SK-N-SH (cell line): ENCODE measurements around the gene SOX9. TPM values are rescaled to one million over a fixed set of nuclear protein-coding genes. Genes with fewer than 3 reads are reported as not detected.

Experiments used
- CTCF ChIA-PET: fragments of 300-600, 350-600 bp; formaldehyde crosslinking; extraction: SDS; loops from one replicate; lab custom pipeline; 2021; lab: Yijun Ruan, JAX
- POLR2A ChIA-PET: fragments of 350-600 bp; sonication (Branson Sonifier 250); formaldehyde crosslinking; extraction: SDS; loops from one replicate; lab custom pipeline; 2020; ENCODE audit warnings: antibody characterized with exemption, inconsistent platforms; lab: Yijun Ruan, JAX
- DNase-seq: peaks from one replicate; pipeline ENCODE4 v3.0.0; 2012
- H2AFZ ChIP-seq: fragments of 200-600 bp; sonication (generic); 2 replicates; pipeline ENCODE4 v1.8.1; 2016; ENCODE audit warnings: antibody characterized with exemption, mild to moderate bottlenecking, low read depth
- H3F3A ChIP-seq: fragments of 200-600 bp; sonication (generic); replicated peaks from 2 replicates; pipeline ENCODE3; 2016; ENCODE audit warnings: antibody characterized with exemption, mild to moderate bottlenecking; ENCODE audit not compliant: insufficient read depth
- H3K27ac ChIP-seq, 2 experiments: fragments of 200-500 bp in 1 of 2; fragments of 200-600 bp in 1 of 2; sonication (Bioruptor generic) in 1 of 2; sonication (generic), shearing (Covaris generic) in 1 of 2; 2 replicates each; pipeline versions ENCODE4 v1.5.1 to v1.6.1; 2014 to 2016; ENCODE audit warnings: low read depth in 2 of 2, inconsistent platforms in 1 of 2, low read length in 1 of 2, mild to moderate bottlenecking in 1 of 2, mixed read lengths in 1 of 2
- H3K27me3 ChIP-seq: fragments of 200-600 bp; sonication (generic), shearing (Covaris generic); 2 replicates; pipeline ENCODE4 v1.6.1; 2016; ENCODE audit warnings: mixed run types; ENCODE audit not compliant: insufficient read depth
- H3K36me3 ChIP-seq, 2 experiments: fragments of 200-500 bp in 1 of 2; fragments of 200-600 bp in 1 of 2; sonication (Bioruptor generic) in 1 of 2; sonication (generic) in 1 of 2; replicated peaks in 1 of 2; 2 replicates each; pipeline versions ENCODE3 to v1.5.1; 2014 to 2016; ENCODE audit warnings: low read length in 1 of 2, mild to moderate bottlenecking in 1 of 2; ENCODE audit not compliant: insufficient read depth in 2 of 2, control insufficient read depth in 1 of 2
- H3K4me1 ChIP-seq, 2 experiments: fragments of 200-500 bp in 1 of 2; fragments of 200-600 bp in 1 of 2; sonication (Bioruptor generic) in 1 of 2; sonication (generic), shearing (Covaris generic) in 1 of 2; 2 replicates each; pipeline versions ENCODE4 v1.5.1 to v1.6.1; 2014 to 2016; ENCODE audit warnings: low read depth in 1 of 2, low read length in 1 of 2, mixed run types in 1 of 2; ENCODE audit not compliant: insufficient read depth in 2 of 2, control insufficient read depth in 1 of 2
- H3K4me2 ChIP-seq: fragments of 200-600 bp; sonication (generic), shearing (Covaris generic); 2 replicates; pipeline ENCODE4 v1.6.1; 2017; ENCODE audit warnings: mixed run types
- H3K4me3 ChIP-seq, 2 experiments: fragments of 200-500 bp in 1 of 2; fragments of 200-600 bp in 1 of 2; sonication (Bioruptor generic) in 1 of 2; sonication (generic), shearing (Covaris generic) in 1 of 2; 2 replicates each; pipeline versions ENCODE4 v1.5.1 to v1.8.1; 2014 to 2016; ENCODE audit warnings: low read depth in 2 of 2, inconsistent platforms in 1 of 2, low read length in 1 of 2, mild to moderate bottlenecking in 1 of 2, mixed read lengths in 1 of 2, moderate library complexity in 1 of 2
- H3K79me2 ChIP-seq: fragments of 200-600 bp; sonication (generic); 2 replicates; pipeline ENCODE4 v1.8.1; 2017; ENCODE audit warnings: mild to moderate bottlenecking; ENCODE audit not compliant: insufficient read depth
- H3K9ac ChIP-seq: fragments of 200-600 bp; sonication (generic); 2 replicates; pipeline ENCODE4 v1.6.1; 2017; ENCODE audit warnings: mixed run types
- H3K9me2 ChIP-seq: fragments of 200-600 bp; sonication (generic); 2 replicates; pipeline ENCODE4 v1.6.1; 2017; ENCODE audit warnings: mixed run types
- H3K9me3 ChIP-seq: fragments of 200-600 bp; sonication (generic); 2 replicates; pipeline ENCODE4 v1.6.1; 2017; ENCODE audit warnings: mixed run types, mild to moderate bottlenecking, moderate library complexity
- H4K20me1 ChIP-seq: fragments of 200-600 bp; sonication (generic); 2 replicates; pipeline ENCODE4 v1.6.1; 2017; ENCODE audit warnings: mild to moderate bottlenecking, mixed run types; ENCODE audit not compliant: insufficient read depth
- ELF1 ChIP-seq: IDR thresholded peaks from 2 replicates; pipeline ENCODE4 v1.4.0; 2012
- EZH2phosphoT487 ChIP-seq: fragments of 200-600 bp; sonication (generic); IDR thresholded peaks from 2 replicates; pipeline ENCODE4 v1.6.1; 2017; ENCODE audit warnings: low read depth, mixed run types, mild to moderate bottlenecking, antibody characterized with exemption, moderate library complexity, borderline replicate concordance
- FOXJ3 ChIP-seq: sonication (generic); formaldehyde crosslinking; IDR thresholded peaks from 2 replicates; pipeline ENCODE4 v1.5.1; 2020; ENCODE audit warnings: mild to moderate bottlenecking, missing genetic modification reagents
- FOXM1 ChIP-seq: IDR thresholded peaks from 2 replicates; pipeline ENCODE4 v1.4.0; 2012; ENCODE audit warnings: low read depth, mild to moderate bottlenecking
- GABPA ChIP-seq: IDR thresholded peaks from 2 replicates; pipeline ENCODE4 v1.4.0; 2012; ENCODE audit warnings: low read depth, mild to moderate bottlenecking
- GATA2 ChIP-seq: sonication (generic); formaldehyde crosslinking; IDR thresholded peaks from 2 replicates; pipeline ENCODE4 v1.5.0; 2020; ENCODE audit warnings: mild to moderate bottlenecking, missing genetic modification reagents
- JUND ChIP-seq: IDR thresholded peaks from 2 replicates; pipeline ENCODE4 v1.4.0; 2012
- MAX ChIP-seq: IDR thresholded peaks from 2 replicates; pipeline ENCODE4 v1.4.0; 2012; ENCODE audit warnings: low read depth
- MEF2A ChIP-seq: IDR thresholded peaks from 2 replicates; pipeline ENCODE4 v1.4.0; 2012; ENCODE audit warnings: low read depth, borderline replicate concordance
- MXI1 ChIP-seq: IDR thresholded peaks from 2 replicates; pipeline ENCODE4 v1.6.1; 2012; ENCODE audit warnings: mild to moderate bottlenecking, low read depth, low read length, improper control_type of control experiment
- NFIC ChIP-seq: IDR thresholded peaks from 2 replicates; pipeline ENCODE4 v1.4.0; 2012; ENCODE audit warnings: borderline replicate concordance
- NRF1 ChIP-seq: IDR thresholded peaks from 2 replicates; pipeline ENCODE4 v1.6.1; 2012; ENCODE audit warnings: low read depth, mild to moderate bottlenecking, low read length
- PBX3 ChIP-seq: IDR thresholded peaks from 2 replicates; pipeline ENCODE4; 2012
- RCOR1 ChIP-seq: fragments of 150-350 bp; IDR thresholded peaks from 2 replicates; pipeline ENCODE4 v1.6.1; 2017; ENCODE audit warnings: antibody characterized with exemption, low read length
- RFX5 ChIP-seq: IDR thresholded peaks from 2 replicates; pipeline ENCODE4 v1.6.1; 2012; ENCODE audit warnings: mild to moderate bottlenecking, improper control_type of control experiment, low read length
- RXRA ChIP-seq: IDR thresholded peaks from 2 replicates; pipeline ENCODE4 v1.4.0; 2012; ENCODE audit warnings: low read depth, mild to moderate bottlenecking, borderline replicate concordance
- SIN3A ChIP-seq: IDR thresholded peaks from 2 replicates; pipeline ENCODE4 v1.6.1; 2012; ENCODE audit warnings: low read depth, mild to moderate bottlenecking, low read length, moderate library complexity, borderline replicate concordance
- SMC3 ChIP-seq: IDR thresholded peaks from 2 replicates; pipeline ENCODE4 v1.6.1; 2012; ENCODE audit warnings: low read depth, low read length, improper control_type of control experiment
- TCF12 ChIP-seq: IDR thresholded peaks from 2 replicates; pipeline ENCODE4 v1.4.0; 2012
- USF2 ChIP-seq: fragments of 150-350 bp; IDR thresholded peaks from 2 replicates; pipeline ENCODE4 v1.6.1; 2017; ENCODE audit warnings: antibody characterized with exemption, low read length, low read depth, borderline replicate concordance
- WGBS: methylation state at CpG from one replicate; pipeline ENCODE4 v1.1.6; 2017; ENCODE audit warnings: low lambda C conversion rate; 5-methylcytosine and 5-hydroxymethylcytosine counted together
- polyA plus RNA-seq, 3 experiments: library from polyadenylated mRNA; depleted of rRNA; stranded (reverse); fragments of >200 nt; gene quantifications; 2 replicates each; pipeline ENCODE4 v1.2.3, GENCODE V29; 2012

The SOX9 gene
- polyA plus RNA-seq, 1 of the 3 experiments (the other 2 are of a cell fraction): 35.3 TPM

- no peak for TF ChIP-seq NFIC
These were observed 43.4 kb downstream of the SOX9 start (continued) for GRCh38 chr17:72164158-72164739.

GRCh38 chr17:72165192-72165866 lies 44.5 kb downstream of the SOX9 start:
- TF ChIP-seq SMC3 (no peak), USF2 (no peak), TCF12 (no peak), NRF1 (no peak), JUND (no peak), RCOR1 (no peak), MXI1 (no peak), MAX (no peak), GABPA (no peak)
- POLR2A ChIA-PET: no interaction called here
- no peaks in the 10 kb centered on the region for H3F3A ChIP-seq

GRCh38 chr17:72165867-72166439 lies 45.1 kb downstream of the SOX9 start:
- no peak for TF ChIP-seq RFX5
- TF ChIP-seq FOXJ3 (CRISPR knock-in tag): no peak
- TF ChIP-seq PBX3: no peak
- TF ChIP-seq RXRA: no peak
- no peak for TF ChIP-seq GABPA
- TF ChIP-seq NFIC: no peak
- no peak for TF ChIP-seq SIN3A
- no peak for TF ChIP-seq FOXM1
- no peak for TF ChIP-seq EZH2phosphoT487
- TF ChIP-seq GATA2 (CRISPR knock-in tag): no peak
- no peak for TF ChIP-seq MEF2A
- no peak for TF ChIP-seq TCF12
- no peak for TF ChIP-seq USF2
- no peak for TF ChIP-seq ELF1
- Histone ChIP-seq H3K27me3 (no peaks in the 10 kb centered on the region; the same call in 1 of the 2 replicates), H3K79me2 (no peaks in the 10 kb centered on the region), H3K36me3 (no peaks in the 10 kb centered on the region), H3K9me3 (no peaks in the 10 kb centered on the region), H3K9ac (no peak overlapping the region), H3K4me3 (no peak overlapping the region), H4K20me1 (no peaks in the 10 kb centered on the region), H2AFZ (no peak overlapping the region), H3K9me2 (no peaks in the 10 kb centered on the region), H3F3A (no peaks in the 10 kb centered on the region), H3K27ac (no peak overlapping the region), H3K4me1 (no peaks in the 10 kb centered on the region), H3K4me2 (no peak overlapping the region)
- CTCF ChIA-PET: interaction anchor here (1.0 kb wide), 1 partner anchor 8 kb away, joined by 3 read pairs; no protein-coding TSS in a partner anchor
- DNase-seq: no peak
- WGBS: 78% methylated on average over 12 of the region's 12 CpGs
- POLR2A ChIA-PET: no interaction called here

More at GRCh38 chr17:72165192-72165866, 44.5 kb downstream of the SOX9 start:
- no peak overlapping the region for H3K9ac ChIP-seq
- H4K20me1 ChIP-seq: no peaks in the 10 kb centered on the region
- WGBS: 75% methylated on average over 9 of the region's 9 CpGs
- H3K27ac ChIP-seq: no peak overlapping the region
- H3K4me3 ChIP-seq: no peak overlapping the region
- H3K9me2 ChIP-seq: no peaks in the 10 kb centered on the region
- H3K79me2 ChIP-seq: no peaks in the 10 kb centered on the region
- H3K4me1 ChIP-seq: no peaks in the 10 kb centered on the region
- no peak overlapping the region for H2AFZ ChIP-seq
- CTCF ChIA-PET: no interaction called here
- H3K36me3 ChIP-seq: no peaks in the 10 kb centered on the region
- no peaks in the 10 kb centered on the region for H3K9me3 ChIP-seq
- no peaks in the 10 kb centered on the region; the same call in 1 of the 2 replicates for H3K27me3 ChIP-seq
- DNase-seq: no peak
- no peak overlapping the region for H3K4me2 ChIP-seq
